HK-2 (cell line): ENCODE data around the gene RNLS.

Experiments
- DNase-seq: peaks from one replicate; pipeline ENCODE4 v3.0.0-alpha.2; 2018; ENCODE audit not compliant: unreplicated experiment

The RNLS gene

GRCh38 chr10:88582806-88583583 is at the start of gene RNLS:
Gene RNLS (minus strand): TSS chr10:88583318.
- DNase-seq: peak; percentile 81

DNA sequence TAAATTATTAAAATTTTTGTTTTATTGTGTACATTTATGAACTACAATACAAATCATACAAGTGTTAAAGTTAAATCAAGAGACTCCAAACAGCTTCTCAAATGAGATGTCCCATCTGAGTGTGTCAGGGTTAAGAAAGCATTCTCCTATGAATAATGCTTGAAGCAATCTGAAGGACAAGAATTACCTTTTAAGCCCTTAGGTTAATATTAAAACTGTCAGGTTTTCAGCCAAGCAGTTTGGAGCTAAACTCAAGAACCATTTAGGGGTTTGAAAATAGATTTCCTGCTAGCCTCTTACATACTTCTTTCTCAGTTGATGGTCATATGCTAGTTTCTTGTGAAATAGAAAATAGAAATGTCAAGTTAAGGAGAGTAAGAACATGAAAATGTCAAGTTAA is 41.7 kb upstream of the RNLS start:
- no peak for DNase-seq

DNA sequence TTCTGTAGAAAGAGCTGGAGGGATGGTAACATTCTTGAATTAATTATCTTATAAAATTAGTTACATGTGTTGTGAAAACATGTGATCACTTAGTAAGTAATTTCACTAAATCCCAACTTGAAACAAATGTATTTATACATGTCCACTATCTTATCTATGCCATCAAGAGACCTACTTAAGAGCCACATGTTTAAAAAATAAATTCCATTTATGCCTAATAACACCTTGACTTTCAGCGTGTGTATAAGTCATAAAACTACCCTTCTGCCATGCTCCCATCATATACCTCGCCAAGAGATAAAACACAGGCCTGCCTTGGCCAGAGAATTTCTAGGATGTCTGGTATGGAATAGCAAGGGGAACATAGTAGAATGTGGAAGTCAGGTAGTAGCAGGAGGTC is 40.7 kb upstream of the RNLS start:
- no peak for DNase-seq

DNA sequence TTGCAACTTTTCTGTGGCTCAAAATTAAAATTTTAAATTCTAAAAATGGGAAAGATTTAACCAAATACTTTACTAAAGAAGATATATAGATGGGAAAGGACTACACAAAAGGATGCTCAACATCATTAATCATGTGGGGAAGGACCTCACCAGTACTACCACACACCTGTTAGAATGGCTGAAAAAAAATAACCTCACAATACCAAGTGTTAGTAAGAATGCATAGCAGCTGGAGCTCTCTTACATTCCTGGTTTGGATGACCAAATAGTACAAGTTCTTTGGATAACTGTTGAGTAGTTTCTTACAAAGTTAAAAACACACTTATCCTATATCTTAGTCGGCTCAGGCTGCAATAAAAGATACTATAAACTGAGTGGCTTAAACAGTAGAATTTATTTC is 37.3 kb upstream of the RNLS start:
- DNase-seq: no peak

GRCh38 chr10:88618496-88618895 is 35.4 kb upstream of the RNLS start:
- DNase-seq: no peak

- DNase-seq: no peak
Measured at GRCh38 chr10:88617772-88618300, 34.7 kb upstream of the RNLS start.

GRCh38 chr10:88616250-88616977 is 33.3 kb upstream of the RNLS start:
- DNase-seq: no peak

DNA sequence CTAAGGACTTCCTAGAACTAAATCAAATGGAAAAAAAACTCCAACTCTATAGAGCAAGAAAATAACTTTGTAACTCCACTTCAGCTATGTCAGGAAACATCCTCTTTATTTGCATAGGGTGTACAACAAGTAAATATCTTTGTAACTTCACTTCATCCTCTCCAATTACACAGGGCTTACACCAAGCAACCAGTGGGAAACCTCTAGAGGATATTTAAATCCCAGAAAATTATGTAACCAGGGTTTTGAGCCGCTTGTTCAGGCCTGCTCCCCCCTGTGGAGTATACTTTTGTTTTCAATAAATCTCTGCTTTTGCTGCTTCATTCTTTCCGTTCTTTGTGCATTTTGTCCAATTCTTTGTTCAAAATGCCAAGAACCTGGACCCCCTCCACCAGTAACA is 25.7 kb upstream of the RNLS start:
- DNase-seq: no peak

GRCh38 chr10:88608052-88608732 is 25.1 kb upstream of the RNLS start:
- DNase-seq: no peak

GRCh38 chr10:88598055-88598454 is 14.9 kb upstream of the RNLS start:
- no peak for DNase-seq

- DNase-seq: no peak
Measured at GRCh38 chr10:88594482-88594881, 11.4 kb upstream of the RNLS start.

DNA sequence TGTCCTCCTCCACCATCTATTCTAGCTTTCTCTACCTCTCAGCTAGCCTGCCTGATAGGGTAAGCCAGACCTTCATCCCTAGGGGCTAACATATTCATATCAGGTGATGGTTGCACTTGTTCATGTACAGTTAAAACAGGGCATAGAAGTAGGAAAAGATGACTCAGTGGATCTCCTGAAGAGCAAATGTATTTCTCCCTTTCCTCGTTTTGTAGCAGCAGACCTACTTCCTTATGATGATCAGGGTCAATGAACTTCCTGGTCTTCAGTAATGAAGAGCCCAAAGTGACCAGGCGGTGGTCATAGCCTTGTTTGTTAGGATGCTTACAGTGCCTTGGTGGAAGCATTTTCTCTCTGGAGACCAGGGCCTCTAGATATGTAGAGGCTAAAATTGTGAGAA is 9.8 kb upstream of the RNLS start:
- no peak for DNase-seq

GRCh38 chr10:88592381-88592780 is 9.3 kb upstream of the RNLS start:
- DNase-seq: no peak

DNA sequence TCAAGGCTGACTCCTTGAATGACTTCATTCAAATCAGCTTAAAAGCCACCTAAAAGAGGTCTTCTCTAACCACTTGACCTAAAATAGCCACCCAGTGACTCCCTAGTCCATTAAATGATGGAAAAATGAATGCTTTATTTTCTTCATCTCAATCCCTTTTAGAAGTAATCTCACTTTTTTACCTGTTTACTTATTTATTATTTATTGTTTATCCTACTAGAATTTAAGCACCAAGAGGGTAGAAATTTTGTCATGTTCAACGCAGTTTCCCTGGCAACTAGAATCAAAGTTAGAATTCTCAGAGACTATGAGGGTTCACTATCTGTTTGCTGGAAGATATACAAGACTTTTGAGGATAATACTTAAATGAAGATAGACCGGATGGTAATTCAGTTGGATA is 3.3 kb upstream of the RNLS start, which contains the start of gene LIPJ:
Gene LIPJ, plus strand, starts transcription at position 301 of the 400 bp plus-strand sequence. CDS start 3,926 bp downstream, outside the sequence.
- no peak for DNase-seq

GRCh38 chr10:88583584-88583957 is 453 bp upstream of the RNLS start:
- no peak for DNase-seq

GRCh38 chr10:88582411-88582805 is 710 bp downstream of the RNLS start:
- DNase-seq: no peak

GRCh38 chr10:88565072-88565471 is 18.0 kb downstream of the RNLS start:
- no peak for DNase-seq

GRCh38 chr10:88562152-88562551 is 21.0 kb downstream of the RNLS start:
- DNase-seq: no peak

- DNase-seq: no peak
Measured at GRCh38 chr10:88557658-88558057, 25.5 kb downstream of the RNLS start.

GRCh38 chr10:88557256-88557655 is 25.9 kb downstream of the RNLS start:
- no peak for DNase-seq

- no peak for DNase-seq
Measured at GRCh38 chr10:88555190-88555908, 27.8 kb downstream of the RNLS start.
